ENCODE data around the gene SCYGR2.

GRCh38 chr2:227610123-227610522 lies 11.4 kb downstream of the SCYGR2 start:
- TF ChIP-seq CTCF (IDR thresholded peaks at IDR 0.05): no peak
- TF ChIP-seq EZH2 (IDR thresholded peaks at IDR 0.05; ENCODE audit: borderline replicate concordance, insufficient read depth, low read depth, low read length, poor library complexity, severe bottlenecking): no peak

Data from B cell (primary cell).